Measurements from ENCODE around the gene VWA2. TPM values are rescaled to one million over a fixed set of nuclear protein-coding genes. Genes with fewer than 3 reads are reported as not detected.

VWA2 gene
- total RNA-seq, 2 donors from 2014 or later: 1.7 to 2.0 TPM

DNA sequence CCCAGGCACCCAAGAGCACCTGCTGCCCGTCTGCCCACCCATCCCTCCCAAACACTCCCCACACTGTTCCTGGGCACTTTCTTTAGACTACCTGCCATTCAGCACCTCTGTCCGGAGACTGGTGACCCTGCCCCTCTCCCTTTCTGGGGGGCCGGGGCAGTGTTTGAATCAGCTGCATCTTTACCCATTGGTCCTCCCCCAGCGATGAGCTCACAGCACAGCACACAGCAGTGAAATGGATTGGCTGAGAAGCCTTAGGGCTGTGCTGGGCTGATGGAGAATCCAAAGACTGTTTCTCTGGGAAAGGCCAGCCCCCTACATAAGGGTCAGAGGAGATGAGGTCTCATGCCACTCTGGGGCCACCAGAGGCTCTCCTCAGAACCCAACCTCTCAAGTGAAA, 40.2 kb downstream of the VWA2 start:
- Histone ChIP-seq H3K27ac (ENCODE audit: low read depth, low read length) (no peak overlapping the region), H3K27me3 (ENCODE audit: control insufficient read depth, insufficient read depth, low read length, poor library complexity, severe bottlenecking) (no peaks in the 10 kb centered on the region), H3K36me3 (ENCODE audit: control insufficient read depth, insufficient read depth, low read length) (no peaks in the 10 kb centered on the region), H3K4me3 (ENCODE audit: low read length) (no peak overlapping the region), H3K9ac (ENCODE audit: extremely low read depth, low read length, poor library complexity, severe bottlenecking) (no peak overlapping the region), H3K9me3 (ENCODE audit: control insufficient read depth, low read length) (no peaks in the 10 kb centered on the region), H3K4me1 (ENCODE audit: control insufficient read depth, insufficient read depth, low read length) (no peaks in the 10 kb centered on the region)
- no peaks in the 10 kb centered on the region for H3K36me3 Mint-ChIP-seq (ENCODE audit: low read depth)
- H3K27ac Mint-ChIP-seq: no peak overlapping the region
- H3K9me3 Mint-ChIP-seq: no peaks in the 10 kb centered on the region
- H3K27me3 Mint-ChIP-seq (ENCODE audit: insufficient read depth): no peaks in the 10 kb centered on the region
- H3K4me1 Mint-ChIP-seq: no peaks in the 10 kb centered on the region
- no peak overlapping the region for H3K4me3 Mint-ChIP-seq
- no peak for DNase-seq
- 80 to 89% methylated on average over 1 to 3 of the region's 4 CpGs for WGBS, 2 experiments (ENCODE audit: insufficient coverage in 1 of 2, insufficient read length in 1 of 2)
- TF ChIP-seq, protein P1, sequence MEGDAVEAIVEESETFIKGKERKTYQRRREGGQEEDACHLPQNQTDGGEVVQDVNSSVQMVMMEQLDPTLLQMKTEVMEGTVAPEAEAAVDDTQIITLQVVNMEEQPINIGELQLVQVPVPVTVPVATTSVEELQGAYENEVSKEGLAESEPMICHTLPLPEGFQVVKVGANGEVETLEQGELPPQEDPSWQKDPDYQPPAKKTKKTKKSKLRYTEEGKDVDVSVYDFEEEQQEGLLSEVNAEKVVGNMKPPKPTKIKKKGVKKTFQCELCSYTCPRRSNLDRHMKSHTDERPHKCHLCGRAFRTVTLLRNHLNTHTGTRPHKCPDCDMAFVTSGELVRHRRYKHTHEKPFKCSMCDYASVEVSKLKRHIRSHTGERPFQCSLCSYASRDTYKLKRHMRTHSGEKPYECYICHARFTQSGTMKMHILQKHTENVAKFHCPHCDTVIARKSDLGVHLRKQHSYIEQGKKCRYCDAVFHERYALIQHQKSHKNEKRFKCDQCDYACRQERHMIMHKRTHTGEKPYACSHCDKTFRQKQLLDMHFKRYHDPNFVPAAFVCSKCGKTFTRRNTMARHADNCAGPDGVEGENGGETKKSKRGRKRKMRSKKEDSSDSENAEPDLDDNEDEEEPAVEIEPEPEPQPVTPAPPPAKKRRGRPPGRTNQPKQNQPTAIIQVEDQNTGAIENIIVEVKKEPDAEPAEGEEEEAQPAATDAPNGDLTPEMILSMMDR (conservative IDR thresholded peaks at IDR 0.05): no peak

DNA sequence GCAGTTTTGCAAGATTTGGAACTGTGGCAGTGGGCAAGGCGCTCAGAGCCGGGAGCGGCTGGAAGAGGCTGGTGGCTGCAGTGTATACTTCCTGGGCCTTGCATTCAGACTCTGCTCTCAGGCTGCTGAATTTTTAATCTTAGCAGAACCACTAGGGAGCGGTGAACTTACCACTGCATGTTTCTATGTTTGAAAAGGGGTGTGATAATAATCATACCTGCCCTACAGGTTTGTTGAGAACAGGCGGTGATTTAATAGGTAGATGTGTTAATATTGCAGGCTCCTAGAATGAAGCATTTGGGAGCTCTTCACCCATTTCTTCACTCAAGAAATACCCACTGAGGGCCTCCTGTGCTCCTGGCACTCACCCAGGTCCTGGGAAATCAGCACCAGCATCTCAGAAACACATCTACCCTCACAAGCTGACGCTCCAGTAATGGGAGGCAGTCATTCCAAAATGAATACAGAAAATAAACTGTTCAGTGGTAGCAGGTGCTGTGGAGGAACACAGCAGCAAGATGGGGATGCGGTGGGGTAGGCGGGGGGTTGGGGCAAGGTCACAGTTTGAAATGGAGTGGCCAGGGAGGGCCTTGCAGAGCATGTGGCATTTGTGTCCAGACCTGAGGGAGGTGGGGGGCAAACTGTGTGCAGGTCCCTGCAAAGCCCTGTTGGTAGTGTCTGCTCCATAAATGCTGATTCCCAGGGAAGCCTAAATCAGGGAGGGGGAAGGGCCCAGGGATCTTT, 41.0 kb downstream of the VWA2 start:
- TF ChIP-seq, protein P1 (conservative IDR thresholded peaks at IDR 0.05): no peak
- Histone ChIP-seq H3K4me3 (ENCODE audit: low read length) (no peak overlapping the region), H3K9me3 (ENCODE audit: control insufficient read depth, low read length) (no peaks in the 10 kb centered on the region), H3K27me3 (ENCODE audit: control insufficient read depth, insufficient read depth, low read length, poor library complexity, severe bottlenecking) (no peaks in the 10 kb centered on the region), H3K4me1 (ENCODE audit: control insufficient read depth, insufficient read depth, low read length) (no peaks in the 10 kb centered on the region), H3K27ac (ENCODE audit: low read depth, low read length) (no peak overlapping the region), H3K36me3 (ENCODE audit: control insufficient read depth, insufficient read depth, low read length) (no peaks in the 10 kb centered on the region), H3K9ac (ENCODE audit: extremely low read depth, low read length, poor library complexity, severe bottlenecking) (no peak overlapping the region)
- whole genome bisulfite sequencing, 2 experiments (ENCODE audit: insufficient coverage in 1 of 2, insufficient read length in 1 of 2): 94 to 95% methylated on average over 4 to 8 of the region's 8 CpGs
- Mint-ChIP-seq H3K9me3 (no peaks in the 10 kb centered on the region), H3K27me3 (ENCODE audit: insufficient read depth) (no peaks in the 10 kb centered on the region), H3K4me1 (peaks cover 2% of the 10 kb centered on the region), H3K36me3 (ENCODE audit: low read depth) (no peaks in the 10 kb centered on the region), H3K4me3 (no peak overlapping the region), H3K27ac (no peak overlapping the region)
- DNase-seq: no peak

DNA sequence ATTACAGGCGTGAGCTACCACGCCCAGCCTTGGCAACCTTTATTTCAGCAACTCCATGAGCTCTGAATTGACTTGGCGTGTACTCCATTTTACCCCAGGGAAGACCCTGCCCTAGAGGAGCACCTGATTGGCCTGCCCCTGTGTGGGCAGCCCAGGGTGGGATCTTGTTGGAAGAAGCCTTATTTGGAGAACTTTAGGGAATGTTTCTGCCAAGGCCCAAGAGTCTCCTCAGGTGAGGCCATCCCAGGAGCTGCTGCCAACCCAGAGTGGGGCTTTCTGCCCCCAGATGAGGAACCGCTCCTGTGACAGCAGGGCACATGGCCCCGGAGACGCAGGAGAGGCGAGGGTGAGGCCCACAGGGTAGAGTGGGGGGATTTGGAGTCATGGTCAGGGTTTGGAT, 42.0 kb downstream of the VWA2 start:
- TF ChIP-seq, protein P1 (conservative IDR thresholded peaks at IDR 0.05): no peak
- H3K36me3 Mint-ChIP-seq (ENCODE audit: low read depth): no peaks in the 10 kb centered on the region
- H3K27ac Mint-ChIP-seq: no peak overlapping the region
- DNase-seq: no peak
- Histone ChIP-seq H3K4me1 (ENCODE audit: control insufficient read depth, insufficient read depth, low read length) (no peaks in the 10 kb centered on the region), H3K9me3 (ENCODE audit: control insufficient read depth, low read length) (no peaks in the 10 kb centered on the region), H3K36me3 (ENCODE audit: control insufficient read depth, insufficient read depth, low read length) (no peaks in the 10 kb centered on the region), H3K27ac (ENCODE audit: low read depth, low read length) (no peak overlapping the region), H3K9ac (ENCODE audit: extremely low read depth, low read length, poor library complexity, severe bottlenecking) (no peak overlapping the region), H3K4me3 (ENCODE audit: low read length) (no peak overlapping the region), H3K27me3 (ENCODE audit: control insufficient read depth, insufficient read depth, low read length, poor library complexity, severe bottlenecking) (no peaks in the 10 kb centered on the region)
- 66 to 80% methylated on average over 5 to 7 of the region's 7 CpGs for WGBS, 2 experiments (ENCODE audit: insufficient coverage in 1 of 2, insufficient read length in 1 of 2)
- H3K4me3 Mint-ChIP-seq: no peak overlapping the region
- no peaks in the 10 kb centered on the region for H3K27me3 Mint-ChIP-seq (ENCODE audit: insufficient read depth)
- H3K4me1 Mint-ChIP-seq: peaks cover 6% of the 10 kb centered on the region
- H3K9me3 Mint-ChIP-seq: no peaks in the 10 kb centered on the region
